ENCODE results near the gene EFTUD2. TPM values are rescaled to one million over a fixed set of nuclear protein-coding genes. Genes with fewer than 3 reads are reported as not detected.

Gene EFTUD2
- total and polyA plus RNA-seq, 2 of the 13 experiments (the other 11 are each of a cell fraction or from before 2014, with no cell fraction given), result 111 to 137 TPM

- TF ChIP-seq CHCHD3 (CRISPR knock-in tag; IDR thresholded peaks at IDR 0.05) (no peak), ZNF878 (CRISPR knock-in tag; IDR thresholded peaks at IDR 0.05) (no peak), GLMP (CRISPR knock-in tag; IDR thresholded peaks at IDR 0.05; ENCODE audit: borderline replicate concordance) (no peak), ZNF17 (CRISPR knock-in tag; IDR thresholded peaks at IDR 0.05) (no peak), FOXA3 (CRISPR knock-in tag; IDR thresholded peaks at IDR 0.05) (no peak), RAD51 (IDR thresholded peaks at IDR 0.05; ENCODE audit: borderline replicate concordance) (no peak), ZBTB49 (CRISPR knock-in tag; IDR thresholded peaks at IDR 0.05; ENCODE audit: borderline replicate concordance) (no peak), ZNF816 (CRISPR knock-in tag; IDR thresholded peaks at IDR 0.05; ENCODE audit: borderline replicate concordance) (no peak), HOMEZ (CRISPR knock-in tag; IDR thresholded peaks at IDR 0.05; ENCODE audit: low read depth) (no peak), ZSCAN30 (CRISPR knock-in tag; IDR thresholded peaks at IDR 0.05) (no peak), CENPX (CRISPR knock-in tag; IDR thresholded peaks at IDR 0.05) (no peak), SNRNP70 (IDR thresholded peaks at IDR 0.05; ENCODE audit: low read depth, low read length) (no peak), THRA (CRISPR knock-in tag; IDR thresholded peaks at IDR 0.05; ENCODE audit: borderline replicate concordance) (no peak)
Measured at GRCh38 chr17:44932787-44933097, 33.5 kb upstream of the EFTUD2 start (continued).
